ENCODE data around the gene PARVB.

The PARVB gene

GRCh38 chr22:44039566-44040171 is 15.6 kb downstream of the PARVB start:
- Histone ChIP-seq H3K9me3 (no peaks in the 10 kb centered on the region), H3K4me1 (peaks cover 3% of the 10 kb centered on the region; the same call in 1 of the 2 replicates), H3K36me3 (no peaks in the 10 kb centered on the region), H3K27me3 (no peaks in the 10 kb centered on the region), H3K4me3 (ENCODE audit: low read depth, low read length) (no peak overlapping the region)
- TF ChIP-seq CTCF (IDR thresholded peaks at IDR 0.05; ENCODE audit: low read depth, low read length): no peak
- DNase-seq: no peak

- no peak overlapping the region for H3K4me3 ChIP-seq (ENCODE audit: low read depth, low read length)
- no peaks in the 10 kb centered on the region for H3K36me3 ChIP-seq
- TF ChIP-seq CTCF (IDR thresholded peaks at IDR 0.05; ENCODE audit: low read depth, low read length): no peak
- peaks cover 5% of the 10 kb centered on the region; the same call in 1 of the 2 replicates for H3K4me1 ChIP-seq
- no peaks in the 10 kb centered on the region for H3K27me3 ChIP-seq
- DNase-seq: no peak
- H3K9me3 ChIP-seq: no peaks in the 10 kb centered on the region
These were observed 18.4 kb downstream of the PARVB start for GRCh38 chr22:44042249-44043218.

- H3K27me3 ChIP-seq: no peaks in the 10 kb centered on the region
- H3K4me3 ChIP-seq (ENCODE audit: low read depth, low read length): no peak overlapping the region
- H3K36me3 ChIP-seq: no peaks in the 10 kb centered on the region
- TF ChIP-seq CTCF (IDR thresholded peaks at IDR 0.05; ENCODE audit: low read depth, low read length): no peak
- DNase-seq: no peak
- no peaks in the 10 kb centered on the region for H3K9me3 ChIP-seq
- peaks cover 12% of the 10 kb centered on the region for H3K4me1 ChIP-seq
These were observed 21.0 kb downstream of the PARVB start for GRCh38 chr22:44045145-44045544.

DNA sequence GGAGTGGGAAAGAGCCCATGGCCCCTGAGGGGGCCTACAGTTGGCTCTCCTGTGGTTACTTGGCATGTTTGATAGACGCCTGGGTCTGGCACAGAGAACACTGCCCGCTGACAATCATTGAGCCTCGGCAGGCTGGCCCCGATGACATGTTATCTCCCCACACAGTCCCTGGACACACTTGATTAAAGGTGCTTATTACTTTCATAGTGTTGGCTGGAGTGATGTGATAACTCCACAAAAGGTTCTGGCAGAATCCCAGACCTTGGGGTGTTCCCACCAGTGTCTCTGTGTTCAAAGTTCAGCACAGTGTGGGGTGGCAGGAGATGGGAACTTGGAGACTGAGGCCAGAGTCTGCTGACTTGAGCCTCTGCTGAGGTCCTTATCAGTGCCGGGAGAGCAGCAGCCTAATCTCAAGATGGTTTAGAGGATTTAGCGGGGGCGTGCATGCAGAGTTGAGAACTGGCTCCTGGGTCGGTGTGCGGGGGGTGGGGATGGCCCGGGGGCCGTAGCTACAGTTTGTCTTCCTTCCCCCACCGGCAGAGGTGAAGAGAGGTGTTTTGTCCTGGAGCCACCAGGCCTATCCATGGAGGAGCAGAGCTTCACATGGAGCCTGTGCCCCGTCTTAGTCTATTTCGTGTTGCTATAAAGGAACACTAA is 22.5 kb downstream of the PARVB start:
- no peak for DNase-seq
- Histone ChIP-seq H3K4me1 (peaks cover 12% of the 10 kb centered on the region), H3K36me3 (no peaks in the 10 kb centered on the region), H3K9me3 (no peaks in the 10 kb centered on the region), H3K4me3 (ENCODE audit: low read depth, low read length) (no peak overlapping the region), H3K27me3 (no peaks in the 10 kb centered on the region)
- TF ChIP-seq CTCF (IDR thresholded peaks at IDR 0.05; ENCODE audit: low read depth, low read length): no peak

DNA sequence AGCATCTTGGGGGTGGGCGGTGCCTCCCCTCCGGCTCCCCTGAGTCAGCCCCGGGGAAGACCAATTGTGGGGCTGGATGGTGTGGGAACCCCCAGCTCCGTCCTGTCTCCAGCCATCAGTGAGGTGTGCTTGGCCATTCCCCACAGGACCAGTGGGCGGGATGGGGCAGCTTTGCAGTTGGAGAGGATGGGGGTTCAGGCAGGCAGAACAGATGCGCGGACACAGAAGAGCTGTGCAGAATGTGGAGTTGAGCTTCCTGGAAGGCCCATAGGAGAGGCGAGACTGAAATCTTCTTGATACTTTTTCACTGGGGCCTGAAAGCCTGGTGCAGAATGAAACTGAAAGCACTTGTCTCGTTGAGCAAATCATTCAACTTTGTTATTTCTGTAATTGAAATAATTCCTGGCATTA is 23.8 kb downstream of the PARVB start:
- Histone ChIP-seq H3K36me3 (no peaks in the 10 kb centered on the region), H3K27me3 (no peaks in the 10 kb centered on the region), H3K4me1 (peaks cover 12% of the 10 kb centered on the region), H3K9me3 (no peaks in the 10 kb centered on the region), H3K4me3 (ENCODE audit: low read depth, low read length) (no peak overlapping the region)
- TF ChIP-seq CTCF (IDR thresholded peaks at IDR 0.05; ENCODE audit: low read depth, low read length): no peak
- no peak for DNase-seq
